Measurements from ENCODE around the gene ZFP82.

GRCh38 chr19:36408101-36408500 is 10.3 kb downstream of the ZFP82 start:
- TF ChIP-seq RAD21 (IDR thresholded peaks at IDR 0.05; ENCODE audit: low read depth) (no peak), CEBPB (IDR thresholded peaks at IDR 0.05) (no peak), EP300 (IDR thresholded peaks at IDR 0.05; ENCODE audit: borderline replicate concordance) (no peak), TAF1 (IDR thresholded peaks at IDR 0.05; ENCODE audit: low read depth) (no peak), ZBTB7A (IDR thresholded peaks at IDR 0.05; ENCODE audit: low read depth) (no peak), CREB1 (IDR thresholded peaks at IDR 0.05; ENCODE audit: low read depth) (no peak), YY1 (IDR thresholded peaks at IDR 0.05; ENCODE audit: low read depth) (no peak), EGR1 (IDR thresholded peaks at IDR 0.05) (no peak), TCF12 (IDR thresholded peaks at IDR 0.05; ENCODE audit: low read depth) (no peak)
- TF ChIP-seq, protein P1, sequence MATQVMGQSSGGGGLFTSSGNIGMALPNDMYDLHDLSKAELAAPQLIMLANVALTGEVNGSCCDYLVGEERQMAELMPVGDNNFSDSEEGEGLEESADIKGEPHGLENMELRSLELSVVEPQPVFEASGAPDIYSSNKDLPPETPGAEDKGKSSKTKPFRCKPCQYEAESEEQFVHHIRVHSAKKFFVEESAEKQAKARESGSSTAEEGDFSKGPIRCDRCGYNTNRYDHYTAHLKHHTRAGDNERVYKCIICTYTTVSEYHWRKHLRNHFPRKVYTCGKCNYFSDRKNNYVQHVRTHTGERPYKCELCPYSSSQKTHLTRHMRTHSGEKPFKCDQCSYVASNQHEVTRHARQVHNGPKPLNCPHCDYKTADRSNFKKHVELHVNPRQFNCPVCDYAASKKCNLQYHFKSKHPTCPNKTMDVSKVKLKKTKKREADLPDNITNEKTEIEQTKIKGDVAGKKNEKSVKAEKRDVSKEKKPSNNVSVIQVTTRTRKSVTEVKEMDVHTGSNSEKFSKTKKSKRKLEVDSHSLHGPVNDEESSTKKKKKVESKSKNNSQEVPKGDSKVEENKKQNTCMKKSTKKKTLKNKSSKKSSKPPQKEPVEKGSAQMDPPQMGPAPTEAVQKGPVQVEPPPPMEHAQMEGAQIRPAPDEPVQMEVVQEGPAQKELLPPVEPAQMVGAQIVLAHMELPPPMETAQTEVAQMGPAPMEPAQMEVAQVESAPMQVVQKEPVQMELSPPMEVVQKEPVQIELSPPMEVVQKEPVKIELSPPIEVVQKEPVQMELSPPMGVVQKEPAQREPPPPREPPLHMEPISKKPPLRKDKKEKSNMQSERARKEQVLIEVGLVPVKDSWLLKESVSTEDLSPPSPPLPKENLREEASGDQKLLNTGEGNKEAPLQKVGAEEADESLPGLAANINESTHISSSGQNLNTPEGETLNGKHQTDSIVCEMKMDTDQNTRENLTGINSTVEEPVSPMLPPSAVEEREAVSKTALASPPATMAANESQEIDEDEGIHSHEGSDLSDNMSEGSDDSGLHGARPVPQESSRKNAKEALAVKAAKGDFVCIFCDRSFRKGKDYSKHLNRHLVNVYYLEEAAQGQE (IDR thresholded peaks at IDR 0.05; ENCODE audit: low read depth) = no peak
- TF ChIP-seq, protein P2, sequence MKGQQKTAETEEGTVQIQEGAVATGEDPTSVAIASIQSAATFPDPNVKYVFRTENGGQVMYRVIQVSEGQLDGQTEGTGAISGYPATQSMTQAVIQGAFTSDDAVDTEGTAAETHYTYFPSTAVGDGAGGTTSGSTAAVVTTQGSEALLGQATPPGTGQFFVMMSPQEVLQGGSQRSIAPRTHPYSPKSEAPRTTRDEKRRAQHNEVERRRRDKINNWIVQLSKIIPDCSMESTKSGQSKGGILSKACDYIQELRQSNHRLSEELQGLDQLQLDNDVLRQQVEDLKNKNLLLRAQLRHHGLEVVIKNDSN (IDR thresholded peaks at IDR 0.05) = no peak
